ENCODE results near the gene UGT1A7.

UGT1A7 gene

DNA sequence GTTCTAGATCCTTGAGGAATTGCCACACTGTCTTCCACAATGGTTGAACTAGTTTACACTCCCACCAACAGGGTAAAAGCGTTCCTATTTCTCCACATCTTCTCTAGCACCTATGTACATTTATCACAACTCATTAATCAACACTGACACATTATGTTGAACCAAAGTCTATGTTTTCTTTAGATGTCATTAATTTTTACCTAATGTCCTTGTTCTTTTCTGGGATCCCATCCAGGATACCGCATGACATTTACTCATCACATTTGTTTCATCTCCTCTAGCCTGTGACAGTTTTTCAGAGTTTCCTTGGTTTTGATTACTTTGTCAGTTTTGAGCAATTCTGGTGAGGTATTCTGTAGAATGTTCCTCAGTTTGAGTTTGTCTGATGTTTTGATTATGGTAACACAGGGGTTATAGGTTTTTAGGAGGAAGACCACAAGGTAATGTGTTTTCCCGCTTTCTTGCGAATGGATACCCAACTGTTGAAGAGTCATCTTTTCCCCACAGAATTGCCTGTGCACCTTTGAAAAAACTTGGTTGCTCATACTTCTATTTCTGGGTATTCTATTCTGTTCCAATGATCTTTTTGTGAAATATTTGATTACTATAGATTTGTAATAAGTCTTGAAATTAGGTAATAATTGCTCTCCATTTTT is 13.0 kb upstream of the UGT1A7 start:
- no peak for DNase-seq
- H3K4me1 ChIP-seq = no peaks in the 10 kb centered on the region
- no peaks in the 10 kb centered on the region; the same call in 1 of the 2 replicates for H3K9me3 ChIP-seq
- TF ChIP-seq CTCF (IDR thresholded peaks at IDR 0.05; ENCODE audit: low read depth, low read length) = no peak
- no peak overlapping the region for H3K4me3 ChIP-seq (ENCODE audit: low read depth, low read length)
- no peaks in the 10 kb centered on the region for H3K36me3 ChIP-seq
- H3K27me3 ChIP-seq = no peaks in the 10 kb centered on the region; the same call in 1 of the 2 replicates

- no peaks in the 10 kb centered on the region for H3K36me3 ChIP-seq
- no peaks in the 10 kb centered on the region for H3K9me3 ChIP-seq
- no peak for TF ChIP-seq CTCF (IDR thresholded peaks at IDR 0.05; ENCODE audit: low read depth, low read length)
- no peak for DNase-seq
- H3K4me1 ChIP-seq = no peaks in the 10 kb centered on the region
- no peak within 1 kb of the TSS for H3K4me3 ChIP-seq (ENCODE audit: low read depth, low read length)
- no peaks in the 10 kb centered on the region; the same call in 1 of the 2 replicates for H3K27me3 ChIP-seq
These were observed 10.2 kb upstream of the UGT1A7 start, which contains the start of gene UGT1A9 for GRCh38 chr2:233671290-233672161. UGT1A9 (plus strand) TSS chr2:233671898; CDS start chr2:233671935, 37 bp downstream.

DNA sequence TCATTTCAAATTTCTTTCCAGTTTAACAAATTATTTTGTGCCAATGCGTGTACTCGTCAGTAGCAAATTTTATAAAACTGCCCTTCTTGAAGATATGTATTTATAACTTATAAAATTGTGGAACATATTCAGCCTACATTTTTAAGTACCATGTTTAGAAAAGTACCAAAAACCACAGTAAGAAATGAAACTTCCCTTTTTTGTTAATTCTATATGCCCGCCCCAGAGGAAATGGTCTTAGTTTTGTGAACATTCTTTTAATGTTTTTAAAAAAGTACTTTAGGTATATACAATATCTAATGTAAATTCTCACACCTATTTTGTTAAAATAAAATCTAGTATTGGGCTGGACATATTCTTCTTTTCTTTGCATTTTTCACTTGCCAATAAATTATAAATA is 8.8 kb upstream of the UGT1A7 start:
- no peaks in the 10 kb centered on the region for H3K4me1 ChIP-seq
- no peak for DNase-seq
- no peak for TF ChIP-seq CTCF (IDR thresholded peaks at IDR 0.05; ENCODE audit: low read depth, low read length)

GRCh38 chr2:233673896-233674295 is 7.8 kb upstream of the UGT1A7 start:
- no peaks in the 10 kb centered on the region; the same call in 1 of the 2 replicates for H3K27me3 ChIP-seq

More for the DNA sequence above, 8.8 kb upstream of the UGT1A7 start:
- Histone ChIP-seq H3K27me3 (no peaks in the 10 kb centered on the region; the same call in 1 of the 2 replicates), H3K4me3 (ENCODE audit: low read depth, low read length) (no peak overlapping the region), H3K36me3 (no peaks in the 10 kb centered on the region), H3K9me3 (no peaks in the 10 kb centered on the region)

GRCh38 chr2:233674314-233674713 is 7.4 kb upstream of the UGT1A7 start:
- Histone ChIP-seq H3K27me3 (no peaks in the 10 kb centered on the region; the same call in 1 of the 2 replicates), H3K4me1 (no peaks in the 10 kb centered on the region), H3K4me3 (ENCODE audit: low read depth, low read length) (no peak overlapping the region), H3K9me3 (no peaks in the 10 kb centered on the region), H3K36me3 (no peaks in the 10 kb centered on the region)
- TF ChIP-seq CTCF (IDR thresholded peaks at IDR 0.05; ENCODE audit: low read depth, low read length) = no peak
- no peak for DNase-seq

More at GRCh38 chr2:233673896-233674295, 7.8 kb upstream of the UGT1A7 start:
- H3K4me1 ChIP-seq = no peaks in the 10 kb centered on the region
- H3K9me3 ChIP-seq = no peaks in the 10 kb centered on the region
- DNase-seq = no peak
- no peak for TF ChIP-seq CTCF (IDR thresholded peaks at IDR 0.05; ENCODE audit: low read depth, low read length)
- H3K36me3 ChIP-seq = no peaks in the 10 kb centered on the region
- H3K4me3 ChIP-seq (ENCODE audit: low read depth, low read length) = no peak overlapping the region
